GM23338 (cell line): Measurements from ENCODE around the gene SERGEF. TPM values are rescaled to one million over a fixed set of nuclear protein-coding genes. Genes with fewer than 3 reads are reported as not detected.

ENCODE experiments used
- ATAC-seq: fragments of 200-7000 bp; cut with Tn5 transposase; 3 replicates; pipeline ENCODE4 v1.9.1; 2020
- DNase-seq: peaks from one replicate; pipeline ENCODE4 v3.0.0-alpha.2; 2015; ENCODE audit warnings: low spot score
- H2AFZ ChIP-seq: fragments of 200-600 bp; sonication (generic); 2 replicates; pipeline ENCODE4 v1.8.0; 2016; ENCODE audit warnings: antibody characterized with exemption, mild to moderate bottlenecking, moderate library complexity
- H3F3A ChIP-seq: fragments of 200-600 bp; sonication (generic); replicated peaks from 2 replicates; pipeline ENCODE4 v1.8.0; 2017; ENCODE audit warnings: antibody characterized with exemption, mixed run types, low read depth
- H3K27ac ChIP-seq: fragments of 200-600 bp; sonication (generic); 2 replicates; pipeline ENCODE4 v1.6.1; 2016; ENCODE audit warnings: low read depth
- H3K27me3 ChIP-seq: fragments of 200-600 bp; sonication (generic); 2 replicates; pipeline ENCODE4 v1.8.0; 2016; ENCODE audit warnings: mild to moderate bottlenecking, mixed run types, moderate library complexity; ENCODE audit not compliant: insufficient read depth
- H3K36me3 ChIP-seq: fragments of 200-600 bp; sonication (generic); 2 replicates; pipeline ENCODE4 v1.8.0; 2016; ENCODE audit warnings: mild to moderate bottlenecking; ENCODE audit not compliant: insufficient read depth
- H3K4me1 ChIP-seq: fragments of 200-600 bp; sonication (generic); 2 replicates; pipeline ENCODE4 v1.8.0; 2016; ENCODE audit warnings: mild to moderate bottlenecking, moderate library complexity; ENCODE audit not compliant: insufficient read depth
- H3K4me2 ChIP-seq: fragments of 200-600 bp; sonication (generic); 2 replicates; pipeline ENCODE4 v1.7.1; 2017; ENCODE audit warnings: mixed run types
- H3K4me3 ChIP-seq: fragments of 200-600 bp; sonication (generic); 2 replicates; pipeline ENCODE4 v1.6.1; 2016; ENCODE audit warnings: mixed run types
- H3K79me2 ChIP-seq: fragments of 200-600 bp; sonication (generic); replicated peaks from 2 replicates; pipeline ENCODE4 v1.8.0; 2017; ENCODE audit warnings: mild to moderate bottlenecking; ENCODE audit not compliant: insufficient read depth
- H3K9me2 ChIP-seq: fragments of 200-600 bp; sonication (generic); 2 replicates; pipeline ENCODE4 v1.8.0; 2017; ENCODE audit not compliant: insufficient read depth
- H4K20me1 ChIP-seq: fragments of 200-600 bp; sonication (generic); replicated peaks from 2 replicates; pipeline ENCODE4 v1.8.0; 2017; ENCODE audit warnings: mild to moderate bottlenecking; ENCODE audit not compliant: insufficient read depth
- H3K27ac Mint-ChIP-seq: 2 replicates; pipeline ENCODE4 v1.8.0; 2020; ENCODE audit warnings: inconsistent platforms, mild to moderate bottlenecking, moderate library complexity, mixed read lengths
- H3K27me3 Mint-ChIP-seq: 3 replicates; pipeline ENCODE4 v1.8.0; 2022; ENCODE audit warnings: low read depth, mild to moderate bottlenecking, moderate library complexity, mixed read lengths, inconsistent platforms; ENCODE audit not compliant: insufficient read depth, poor library complexity
- H3K36me3 Mint-ChIP-seq: 3 replicates; pipeline ENCODE4 v1.8.0; 2021; ENCODE audit warnings: low read depth, mild to moderate bottlenecking, inconsistent platforms, moderate library complexity, mixed read lengths
- H3K4me1 Mint-ChIP-seq: 3 replicates; pipeline ENCODE4 v1.8.0; 2020; ENCODE audit warnings: mild to moderate bottlenecking, inconsistent platforms, mixed read lengths
- H3K4me3 Mint-ChIP-seq: 3 replicates; pipeline ENCODE4 v1.8.0; 2021; ENCODE audit warnings: moderate library complexity, mild to moderate bottlenecking, inconsistent platforms, mixed read lengths
- H3K9me3 Mint-ChIP-seq: 3 replicates; pipeline ENCODE4 v1.8.0; 2020; ENCODE audit warnings: moderate library complexity, mild to moderate bottlenecking, inconsistent platforms, mixed read lengths
- CREB1 ChIP-seq: fragments of 250-450 bp; sonication (Bioruptor Pico); IDR thresholded peaks from 2 replicates; pipeline ENCODE4 v1.5.0; 2020; ENCODE audit warnings: low read depth, mild to moderate bottlenecking, moderate library complexity
- CTCF ChIP-seq, 2 experiments: fragments of 200-600 bp in 1 of 2; sonication (generic) in 1 of 2; conservative IDR thresholded peaks; 2 replicates each; pipeline versions ENCODE4 v1.5.1 to v1.6.1; 2016 to 2017; ENCODE audit warnings: antibody characterized with exemption in 2 of 2, low read depth in 2 of 2, mild to moderate bottlenecking in 2 of 2, moderate library complexity in 1 of 2
- ETS1 ChIP-seq: IDR thresholded peaks from 2 replicates; pipeline ENCODE4 v1.6.1; 2016; ENCODE audit warnings: antibody characterized with exemption
- EZH2 ChIP-seq: fragments of 200-600 bp; sonication (generic); IDR thresholded peaks from one replicate; pipeline ENCODE4 v1.8.0; 2017; ENCODE audit warnings: antibody characterized with exemption, mild to moderate bottlenecking, low read depth; ENCODE audit not compliant: unreplicated experiment
- EZH2phosphoT487 ChIP-seq: fragments of 200-600 bp; sonication (generic); IDR thresholded peaks from one replicate; pipeline ENCODE4 v1.8.1; 2018; ENCODE audit warnings: antibody characterized with exemption; ENCODE audit not compliant: unreplicated experiment
- JUNB ChIP-seq: IDR thresholded peaks from one replicate; pipeline ENCODE4 v1.6.1; 2016; ENCODE audit warnings: antibody characterized with exemption; ENCODE audit not compliant: unreplicated experiment
- NANOG ChIP-seq: IDR thresholded peaks from 2 replicates; pipeline ENCODE4 v1.6.1; 2016; ENCODE audit warnings: antibody characterized with exemption, borderline replicate concordance
- POLR2AphosphoS5 ChIP-seq: IDR thresholded peaks from 2 replicates; pipeline ENCODE4 v1.6.1; 2016; ENCODE audit warnings: antibody characterized with exemption, low read depth
- STAT1 ChIP-seq: IDR thresholded peaks from one replicate; pipeline ENCODE4 v1.6.1; 2016; ENCODE audit warnings: antibody characterized with exemption; ENCODE audit not compliant: unreplicated experiment
- ZNF114 ChIP-seq: fragments of 250-450 bp; sonication (Bioruptor Pico); IDR thresholded peaks from 2 replicates; pipeline ENCODE4 v1.5.0; 2020; ENCODE audit warnings: mild to moderate bottlenecking, moderate library complexity
- ZNF331 ChIP-seq: fragments of 250-450 bp; sonication (Bioruptor Pico); IDR thresholded peaks from 2 replicates; pipeline ENCODE4 v1.5.0; 2020; ENCODE audit warnings: low read depth, mild to moderate bottlenecking, moderate library complexity
- polyA plus RNA-seq: library from polyadenylated mRNA; unstranded; fragments of >200 nt; fragmentation: Nextera tagmentation; extraction: Ambion mirVana; gene quantifications from 2 replicates; pipeline ENCODE4 v1.2.1, GENCODE V29; 2016
- total RNA-seq: library from RNA; depleted of rRNA; stranded (reverse); fragments of >200 nt; shearing (Covaris generic); gene quantifications from 2 replicates; pipeline ENCODE4 v1.2.3, GENCODE V29; 2014
- TF ChIP-seq, protein P1 (sequence below): fragments of 250-450 bp; sonication (Bioruptor Pico); IDR thresholded peaks from 2 replicates; pipeline ENCODE4 v1.5.0; 2020; ENCODE audit warnings: mild to moderate bottlenecking, moderate library complexity

Gene SERGEF
- total and polyA plus RNA-seq, 2 experiments from 2014 or later: 24.2 to 27.9 TPM

DNA sequence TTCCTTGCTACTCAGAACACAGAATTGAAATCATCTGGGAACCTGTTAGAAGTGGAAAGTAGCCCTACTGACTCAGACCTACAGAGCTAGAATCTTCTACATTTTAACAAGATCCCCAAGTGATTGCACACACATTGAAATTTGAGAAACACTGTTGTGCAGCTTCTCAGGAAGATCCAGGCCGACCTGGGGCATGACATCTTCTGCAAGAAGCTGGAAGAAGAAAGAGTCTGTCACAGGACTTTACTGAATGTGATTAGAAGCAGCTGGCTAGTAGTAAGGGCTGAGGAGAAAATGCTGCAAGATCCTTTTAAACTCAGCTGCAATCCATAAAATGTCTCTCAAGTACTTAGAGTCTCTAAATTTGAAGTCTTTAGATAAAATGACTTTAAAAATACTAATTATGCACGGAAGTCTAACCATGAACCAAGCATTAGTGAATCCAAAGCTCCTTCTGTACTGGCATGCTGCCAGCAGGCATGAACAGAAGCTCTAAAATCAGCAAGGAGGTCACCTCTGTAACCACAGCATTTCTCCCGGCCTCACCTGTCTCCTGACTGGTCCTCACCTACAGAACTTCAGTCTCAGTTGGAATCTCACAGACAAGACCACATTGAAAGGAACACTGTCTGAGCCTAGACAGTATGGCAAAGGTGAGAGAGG is 85.0 kb downstream of the SERGEF start (continued):
- no peak for TF ChIP-seq CTCF (conservative IDR thresholded peaks at IDR 0.05; ENCODE audit: low read depth in 2 of 2)

- Mint-ChIP-seq H3K27me3 (no peaks in the 10 kb centered on the region), H3K36me3 (no peaks in the 10 kb centered on the region), H3K4me1 (peaks cover 23% of the 10 kb centered on the region; the same call in 2 of the 3 replicates), H3K9me3 (no peaks in the 10 kb centered on the region), H3K4me3 (no peak overlapping the region), H3K27ac (no peak overlapping the region)
- no peak overlapping the region for H3K4me2 ChIP-seq
- ATAC-seq: no peak
- no peaks in the 10 kb centered on the region for H3F3A ChIP-seq
- H3K27ac ChIP-seq: no peak overlapping the region
- H3K27me3 ChIP-seq: no peaks in the 10 kb centered on the region
- no peaks in the 10 kb centered on the region for H3K36me3 ChIP-seq
- H2AFZ ChIP-seq: no peak overlapping the region
- DNase-seq: no peak
- no peaks in the 10 kb centered on the region for H3K9me2 ChIP-seq
- no peaks in the 10 kb centered on the region for H3K79me2 ChIP-seq
- no peak overlapping the region for H3K4me3 ChIP-seq
- H3K4me1 ChIP-seq: peaks cover 10% of the 10 kb centered on the region; the same call in 1 of the 2 replicates
- H4K20me1 ChIP-seq: no peaks in the 10 kb centered on the region; the same call in 1 of the 2 replicates
- TF ChIP-seq CREB1 (CRISPR knock-in tag): no peak
- no peak for TF ChIP-seq POLR2AphosphoS5
- no peak for TF ChIP-seq EZH2
- no peak for TF ChIP-seq EZH2phosphoT487
- no peak for TF ChIP-seq CTCF (conservative IDR thresholded peaks at IDR 0.05; ENCODE audit: low read depth in 2 of 2)
- TF ChIP-seq ETS1: no peak
- no peak for TF ChIP-seq NANOG
- no peak for TF ChIP-seq ZNF114 (CRISPR knock-in tag)
- no peak for TF ChIP-seq STAT1
- TF ChIP-seq, protein P1, sequence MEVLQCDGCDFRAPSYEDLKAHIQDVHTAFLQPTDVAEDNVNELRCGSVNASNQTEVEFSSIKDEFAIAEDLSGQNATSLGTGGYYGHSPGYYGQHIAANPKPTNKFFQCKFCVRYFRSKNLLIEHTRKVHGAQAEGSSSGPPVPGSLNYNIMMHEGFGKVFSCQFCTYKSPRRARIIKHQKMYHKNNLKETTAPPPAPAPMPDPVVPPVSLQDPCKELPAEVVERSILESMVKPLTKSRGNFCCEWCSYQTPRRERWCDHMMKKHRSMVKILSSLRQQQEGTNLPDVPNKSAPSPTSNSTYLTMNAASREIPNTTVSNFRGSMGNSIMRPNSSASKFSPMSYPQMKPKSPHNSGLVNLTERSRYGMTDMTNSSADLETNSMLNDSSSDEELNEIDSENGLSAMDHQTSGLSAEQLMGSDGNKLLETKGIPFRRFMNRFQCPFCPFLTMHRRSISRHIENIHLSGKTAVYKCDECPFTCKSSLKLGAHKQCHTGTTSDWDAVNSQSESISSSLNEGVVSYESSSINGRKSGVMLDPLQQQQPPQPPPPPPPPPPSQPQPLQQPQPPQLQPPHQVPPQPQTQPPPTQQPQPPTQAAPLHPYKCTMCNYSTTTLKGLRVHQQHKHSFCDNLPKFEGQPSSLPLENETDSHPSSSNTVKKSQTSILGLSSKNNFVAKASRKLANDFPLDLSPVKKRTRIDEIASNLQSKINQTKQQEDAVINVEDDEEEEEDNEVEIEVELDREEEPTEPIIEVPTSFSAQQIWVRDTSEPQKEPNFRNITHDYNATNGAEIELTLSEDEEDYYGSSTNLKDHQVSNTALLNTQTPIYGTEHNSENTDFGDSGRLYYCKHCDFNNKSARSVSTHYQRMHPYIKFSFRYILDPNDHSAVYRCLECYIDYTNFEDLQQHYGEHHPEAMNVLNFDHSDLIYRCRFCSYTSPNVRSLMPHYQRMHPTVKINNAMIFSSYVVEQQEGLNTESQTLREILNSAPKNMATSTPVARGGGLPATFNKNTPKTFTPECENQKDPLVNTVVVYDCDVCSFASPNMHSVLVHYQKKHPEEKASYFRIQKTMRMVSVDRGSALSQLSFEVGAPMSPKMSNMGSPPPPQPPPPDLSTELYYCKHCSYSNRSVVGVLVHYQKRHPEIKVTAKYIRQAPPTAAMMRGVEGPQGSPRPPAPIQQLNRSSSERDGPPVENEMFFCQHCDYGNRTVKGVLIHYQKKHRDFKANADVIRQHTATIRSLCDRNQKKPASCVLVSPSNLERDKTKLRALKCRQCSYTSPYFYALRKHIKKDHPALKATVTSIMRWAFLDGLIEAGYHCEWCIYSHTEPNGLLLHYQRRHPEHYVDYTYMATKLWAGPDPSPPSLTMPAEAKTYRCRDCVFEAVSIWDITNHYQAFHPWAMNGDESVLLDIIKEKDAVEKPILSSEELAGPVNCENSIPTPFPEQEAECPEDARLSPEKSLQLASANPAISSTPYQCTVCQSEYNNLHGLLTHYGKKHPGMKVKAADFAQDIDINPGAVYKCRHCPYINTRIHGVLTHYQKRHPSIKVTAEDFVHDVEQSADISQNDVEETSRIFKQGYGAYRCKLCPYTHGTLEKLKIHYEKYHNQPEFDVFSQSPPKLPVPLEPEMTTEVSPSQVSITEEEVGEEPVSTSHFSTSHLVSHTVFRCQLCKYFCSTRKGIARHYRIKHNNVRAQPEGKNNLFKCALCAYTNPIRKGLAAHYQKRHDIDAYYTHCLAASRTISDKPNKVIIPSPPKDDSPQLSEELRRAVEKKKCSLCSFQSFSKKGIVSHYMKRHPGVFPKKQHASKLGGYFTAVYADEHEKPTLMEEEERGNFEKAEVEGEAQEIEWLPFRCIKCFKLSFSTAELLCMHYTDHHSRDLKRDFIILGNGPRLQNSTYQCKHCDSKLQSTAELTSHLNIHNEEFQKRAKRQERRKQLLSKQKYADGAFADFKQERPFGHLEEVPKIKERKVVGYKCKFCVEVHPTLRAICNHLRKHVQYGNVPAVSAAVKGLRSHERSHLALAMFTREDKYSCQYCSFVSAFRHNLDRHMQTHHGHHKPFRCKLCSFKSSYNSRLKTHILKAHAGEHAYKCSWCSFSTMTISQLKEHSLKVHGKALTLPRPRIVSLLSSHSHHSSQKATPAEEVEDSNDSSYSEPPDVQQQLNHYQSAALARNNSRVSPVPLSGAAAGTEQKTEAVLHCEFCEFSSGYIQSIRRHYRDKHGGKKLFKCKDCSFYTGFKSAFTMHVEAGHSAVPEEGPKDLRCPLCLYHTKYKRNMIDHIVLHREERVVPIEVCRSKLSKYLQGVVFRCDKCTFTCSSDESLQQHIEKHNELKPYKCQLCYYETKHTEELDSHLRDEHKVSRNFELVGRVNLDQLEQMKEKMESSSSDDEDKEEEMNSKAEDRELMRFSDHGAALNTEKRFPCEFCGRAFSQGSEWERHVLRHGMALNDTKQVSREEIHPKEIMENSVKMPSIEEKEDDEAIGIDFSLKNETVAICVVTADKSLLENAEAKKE (CRISPR knock-in tag): no peak
- TF ChIP-seq JUNB: no peak
- no peak for TF ChIP-seq ZNF331 (CRISPR knock-in tag)
These were observed 85.8 kb downstream of the SERGEF start for GRCh38 chr11:17927041-17927440.
